ENCODE results near the gene GRK5.

Gene GRK5

GRCh38 chr10:119320981-119321380 is 113.6 kb downstream of the GRK5 start:
- no peak for FAIRE-seq

GRCh38 chr10:119323085-119324016 is 116.0 kb downstream of the GRK5 start:
- FAIRE-seq, result no peak

DNA sequence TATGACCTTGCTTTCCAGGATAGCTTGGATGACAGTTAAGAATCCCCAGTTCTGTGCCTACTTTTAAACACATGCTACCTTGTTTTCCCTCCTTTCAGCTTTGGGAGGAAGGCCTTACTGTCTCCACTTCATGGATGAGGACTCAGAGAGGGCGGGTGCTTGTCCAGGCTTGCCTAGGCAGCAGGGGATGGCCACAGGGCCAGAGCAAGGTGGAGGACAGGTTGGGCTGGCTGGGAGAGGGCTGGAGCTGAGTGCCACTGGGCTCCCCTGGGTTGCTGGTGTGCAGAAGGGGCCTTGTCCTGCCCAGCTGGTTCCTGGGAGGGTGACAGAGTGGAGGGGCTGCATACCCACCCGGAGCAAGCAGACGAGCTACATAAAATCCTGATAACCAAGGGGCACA is 117.8 kb downstream of the GRK5 start:
- FAIRE-seq, result no peak

DNA sequence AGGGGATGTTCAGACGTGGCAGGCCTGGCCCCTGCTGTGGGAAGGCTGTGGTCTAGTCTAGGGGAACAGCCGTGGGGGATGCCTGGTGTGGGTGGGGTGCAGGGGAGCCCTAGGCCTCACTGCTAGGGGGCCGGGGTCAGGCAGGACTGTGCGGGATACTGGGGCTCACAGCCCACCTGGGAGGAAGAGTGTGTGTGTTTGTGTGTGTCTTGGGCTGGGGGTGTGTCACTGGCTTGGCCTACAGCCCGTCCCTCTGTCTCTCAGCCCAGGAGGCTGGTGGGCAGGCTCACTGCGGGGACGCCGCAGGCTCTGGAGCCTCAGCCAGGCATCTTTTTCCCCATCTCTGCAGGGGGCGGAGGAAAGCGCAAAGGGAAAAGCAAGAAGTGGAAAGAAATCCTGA is 118.8 kb downstream of the GRK5 start:
- FAIRE-seq, result no peak

GRCh38 chr10:119327096-119327745 is 119.8 kb downstream of the GRK5 start:
- no peak for FAIRE-seq

DNA sequence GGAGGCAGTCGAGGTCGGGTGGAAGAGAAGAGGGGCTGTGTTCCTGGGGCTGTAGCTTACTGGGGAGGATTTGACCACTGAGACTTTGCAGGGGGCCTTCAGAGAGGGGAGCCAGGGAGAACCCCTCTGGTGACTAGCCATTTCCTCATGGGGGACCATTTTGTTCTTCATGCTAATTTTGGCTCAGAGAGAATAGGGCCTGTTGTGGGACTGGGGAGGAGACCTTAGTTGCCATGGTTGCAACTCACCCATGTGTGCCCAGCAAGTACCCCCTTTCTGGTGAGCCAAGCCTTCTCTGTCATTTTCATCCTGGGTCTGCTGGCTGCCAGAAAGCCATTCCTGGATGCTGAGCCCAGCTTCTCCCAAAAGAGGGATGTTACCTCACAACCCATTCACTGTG is 120.9 kb downstream of the GRK5 start:
- FAIRE-seq, result no peak

GRCh38 chr10:119330342-119330741 is 123.0 kb downstream of the GRK5 start:
- FAIRE-seq, result no peak

DNA sequence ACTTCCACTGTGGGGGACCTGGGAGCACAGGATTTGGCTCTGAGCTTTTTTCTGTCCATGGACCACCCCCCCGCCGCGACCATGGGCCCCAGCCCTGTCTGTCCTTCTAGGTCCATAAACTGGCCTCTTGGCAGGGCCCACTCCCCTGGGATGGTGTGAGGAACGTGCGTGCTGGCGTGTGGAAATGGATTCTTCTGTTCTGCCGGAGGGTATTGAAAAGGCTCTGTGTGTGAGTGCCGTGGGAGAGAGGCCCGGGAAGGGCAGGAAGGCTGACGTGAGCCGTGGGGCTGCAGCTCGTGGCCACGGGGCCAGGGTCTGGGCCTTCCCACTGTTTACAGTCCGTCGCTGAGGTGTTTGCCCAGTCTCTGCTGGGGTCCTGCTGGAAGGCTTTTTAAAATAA is 123.7 kb downstream of the GRK5 start:
- FAIRE-seq, result no peak

- FAIRE-seq, result no peak
These were observed 125.9 kb downstream of the GRK5 start for GRCh38 chr10:119333146-119333792.

DNA sequence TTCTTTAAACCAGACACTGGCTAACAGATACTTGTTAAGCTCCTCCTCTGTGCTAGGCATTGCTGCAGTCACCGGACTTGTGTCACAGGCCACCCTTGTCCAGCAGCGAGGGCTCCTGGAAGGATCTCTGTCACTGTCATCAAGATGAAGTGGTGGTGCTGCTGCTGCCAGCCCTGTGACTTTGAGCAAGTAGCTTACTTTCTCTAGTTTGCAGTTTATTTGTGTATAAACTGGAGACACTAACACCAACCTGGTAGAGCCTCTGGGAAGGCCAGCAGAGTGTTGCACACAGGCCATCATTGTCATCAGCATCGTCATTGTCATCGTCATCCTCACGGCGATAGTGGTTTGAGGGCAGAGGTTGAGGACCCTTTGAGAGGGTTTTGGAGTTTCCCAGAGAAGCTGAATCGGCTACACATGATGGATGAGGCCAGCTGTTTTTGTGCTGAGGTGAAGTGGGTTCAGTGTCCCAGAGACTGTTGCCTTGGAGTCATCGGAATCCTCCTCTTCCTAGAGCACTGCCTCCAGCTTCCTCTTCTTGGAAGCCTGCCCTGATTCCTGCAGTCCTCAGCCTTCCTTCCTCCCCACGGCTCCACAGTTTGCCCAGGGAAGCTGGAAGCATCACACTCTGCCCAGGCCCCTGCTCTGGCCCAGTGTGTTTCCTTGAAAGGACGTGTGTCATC is 128.4 kb downstream of the GRK5 start:
- FAIRE-seq, result no peak

GRCh38 chr10:119336599-119336998 is 129.2 kb downstream of the GRK5 start:
- no peak for FAIRE-seq

DNA sequence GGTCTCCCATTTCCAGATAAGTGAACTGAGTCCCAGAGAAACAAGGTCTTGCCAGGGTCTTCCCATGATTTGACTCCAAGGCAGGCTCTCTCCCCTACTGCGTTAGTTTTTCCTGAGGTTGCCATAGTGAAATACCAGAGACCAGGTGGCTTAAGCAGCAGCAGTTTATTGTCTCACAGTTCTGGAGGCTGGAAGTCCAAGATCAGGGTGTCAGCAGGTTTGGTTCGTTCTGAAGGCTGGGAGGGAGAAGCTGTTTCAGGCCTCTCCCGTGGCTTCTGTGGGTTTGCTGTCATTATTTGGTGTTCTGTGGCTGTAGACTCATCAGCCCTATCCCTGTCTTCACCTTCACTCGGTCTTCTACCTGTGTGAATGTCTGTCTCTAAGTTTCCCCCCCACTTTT is 129.9 kb downstream of the GRK5 start:
- no peak for FAIRE-seq

DNA sequence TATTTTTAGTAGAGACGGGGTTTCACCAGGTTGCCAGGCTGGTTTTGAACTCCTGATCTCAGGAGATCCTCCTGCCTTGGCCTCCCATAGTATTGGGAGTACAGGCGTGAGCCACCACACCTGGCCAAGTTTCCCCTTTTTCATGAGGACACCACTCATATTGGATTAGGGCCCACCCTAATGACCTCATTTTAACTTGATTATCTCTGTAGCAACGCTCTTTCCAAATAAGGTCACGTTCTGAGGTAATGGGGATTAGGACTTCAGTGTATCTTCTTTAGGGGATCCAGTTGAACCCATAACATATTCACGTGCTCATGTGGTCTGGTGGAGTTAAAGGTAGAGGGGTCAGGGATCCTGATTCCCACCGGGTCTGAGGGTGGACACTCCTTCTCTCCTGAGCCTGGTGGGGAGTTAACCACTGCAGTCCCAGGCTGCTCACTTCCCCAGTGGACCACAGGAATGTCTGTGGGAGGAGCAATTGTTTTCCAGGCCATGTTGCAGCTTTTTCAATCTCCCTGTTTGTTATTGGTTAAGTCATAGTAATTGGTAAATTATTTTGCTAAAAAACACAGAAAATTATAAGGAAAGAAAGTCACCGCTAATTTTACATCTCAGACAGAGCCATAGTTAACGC is 130.5 kb downstream of the GRK5 start:
- FAIRE-seq, result no peak

- FAIRE-seq, result no peak
These were observed 131.7 kb downstream of the GRK5 start for GRCh38 chr10:119339109-119339508.

- no peak for FAIRE-seq
These were observed 133.6 kb downstream of the GRK5 start for GRCh38 chr10:119340893-119341458.

DNA sequence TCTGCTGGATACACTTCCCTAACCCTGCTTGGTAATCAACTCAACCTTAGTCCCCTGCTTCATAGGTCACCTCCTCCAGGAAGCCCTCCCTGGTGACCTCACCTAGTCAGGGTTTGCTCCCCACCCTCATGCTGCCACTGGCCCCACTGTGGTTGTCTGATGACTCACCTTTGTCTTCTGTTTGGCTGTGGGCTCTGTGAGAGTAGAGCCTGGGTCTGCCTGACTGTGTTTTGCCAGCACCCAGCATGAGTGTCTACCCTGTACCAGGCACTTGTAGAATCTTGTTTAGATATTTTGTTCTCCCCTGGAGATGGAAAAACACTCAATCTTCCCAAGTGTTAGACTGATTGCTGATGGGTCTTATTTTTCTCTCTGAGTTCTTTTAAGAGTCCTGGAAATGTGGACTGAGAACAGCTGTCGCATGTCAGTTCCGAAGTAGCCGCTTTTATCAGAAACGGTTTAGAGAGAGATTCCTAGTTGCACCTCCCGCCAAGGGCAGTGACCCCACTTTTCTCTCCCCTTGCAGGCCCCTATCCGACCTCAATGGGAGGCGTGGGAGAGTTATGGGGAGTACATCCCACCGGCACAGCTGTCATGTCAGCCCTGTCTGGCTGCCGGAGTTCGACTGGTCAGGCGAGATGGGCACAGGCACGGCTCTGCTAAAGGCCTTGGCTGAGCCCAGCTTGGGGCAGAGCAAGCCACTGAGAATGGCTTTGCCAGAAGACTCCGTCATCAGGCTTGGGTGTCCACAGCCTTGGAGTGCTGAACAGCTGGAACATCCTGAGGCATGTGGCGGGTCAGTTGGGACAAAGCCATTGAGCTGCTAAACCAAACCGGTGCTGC is 134.3 kb downstream of the GRK5 start:
- no peak for FAIRE-seq

DNA sequence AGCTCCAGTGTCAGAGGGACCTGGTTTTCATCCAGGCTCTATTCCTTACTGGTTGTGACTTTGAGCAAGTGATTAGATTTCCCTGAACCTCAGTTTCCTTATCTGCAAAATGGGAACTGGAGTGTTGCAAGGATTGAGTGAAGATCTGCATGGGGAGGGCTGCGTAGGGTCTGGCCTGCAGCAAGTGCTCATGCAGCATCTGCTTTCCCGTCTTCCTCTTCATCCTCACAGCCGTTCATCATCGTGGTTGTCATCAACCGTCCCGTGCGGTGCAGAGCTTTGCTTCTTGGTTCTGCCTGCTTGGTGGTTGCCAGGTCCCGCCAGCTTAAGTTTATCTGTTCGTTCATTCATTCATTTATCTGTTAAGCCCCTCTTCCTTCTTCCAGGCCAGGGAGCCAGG is 135.0 kb downstream of the GRK5 start:
- FAIRE-seq, result no peak

- no peak for FAIRE-seq
These were observed 135.7 kb downstream of the GRK5 start for GRCh38 chr10:119343011-119343601.

GRCh38 chr10:119344381-119344780 is 137.0 kb downstream of the GRK5 start:
- FAIRE-seq, result no peak

GRCh38 chr10:119346095-119346832 is 138.9 kb downstream of the GRK5 start:
- no peak for FAIRE-seq

Data from islet of Langerhans (tissue), 1 donor.